ENCODE measurements around the gene EEFSEC.

Gene EEFSEC

GRCh38 chr3:128296469-128297251 is 143.4 kb downstream of the EEFSEC start:
- DNase-seq = peak in 1 of 2 experiments; percentile 1

- peak in 1 of 2 experiments; percentile 2 for DNase-seq
Observed at GRCh38 chr3:128297401-128298138, 144.3 kb downstream of the EEFSEC start.

DNA sequence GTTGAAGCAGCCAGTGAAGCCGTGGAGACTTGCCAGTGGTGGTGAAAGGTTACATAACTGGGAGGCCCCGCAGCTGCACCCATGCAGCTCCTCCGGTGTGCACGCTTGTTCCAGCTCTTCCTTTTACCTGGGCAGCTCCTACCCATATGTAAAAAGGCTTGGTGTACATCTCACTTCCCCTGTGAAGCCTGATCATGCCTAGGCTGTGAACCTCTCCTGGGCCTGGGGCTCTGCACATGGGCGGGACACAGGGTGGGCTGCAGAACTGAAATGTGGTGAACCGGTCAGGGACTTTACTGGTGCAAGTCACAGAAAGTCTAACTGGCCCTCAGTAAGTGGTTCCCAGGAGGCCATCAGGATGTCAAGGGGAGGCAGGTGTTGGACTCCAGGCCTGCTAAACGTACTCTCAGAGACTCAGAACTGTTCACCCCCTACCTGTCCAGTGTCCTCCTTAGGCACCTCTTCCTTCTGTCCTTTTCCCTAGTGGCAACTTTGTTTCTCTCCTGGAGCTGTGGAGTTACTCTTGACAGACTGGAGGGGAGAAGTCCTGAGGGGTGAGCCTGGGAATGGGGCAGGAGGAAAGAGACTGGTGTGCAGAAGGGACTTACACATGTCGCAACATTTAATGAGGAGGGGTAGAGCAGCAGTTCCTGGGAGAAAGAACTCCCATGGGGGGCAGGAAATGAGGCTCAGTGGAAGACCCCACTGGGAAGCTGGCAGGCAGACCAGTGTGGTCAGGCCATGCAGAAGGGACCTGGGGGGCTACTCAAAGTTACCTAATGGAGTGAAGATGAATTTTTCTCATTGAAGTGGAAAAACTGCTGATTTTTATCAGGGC is 148.1 kb downstream of the EEFSEC start:
- DNase-seq = no peak

DNA sequence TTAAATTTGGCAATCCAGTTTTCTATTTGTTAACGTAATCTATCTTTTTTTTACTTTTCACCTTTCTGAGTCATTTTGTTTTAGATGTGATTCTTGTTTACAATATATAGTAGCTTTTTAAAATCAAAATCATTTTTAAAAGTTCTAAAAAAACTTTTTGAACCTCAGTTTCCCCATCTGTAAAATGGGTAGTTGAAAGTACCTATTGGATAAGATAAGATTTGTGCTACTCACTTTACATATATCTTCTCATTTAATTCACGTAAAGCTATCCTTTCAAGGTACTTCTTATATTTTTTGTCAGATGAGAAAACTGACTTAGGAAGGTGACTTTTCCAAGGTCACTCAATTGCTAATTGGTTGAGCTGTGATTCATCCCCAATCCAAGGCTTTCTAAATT is 153.2 kb downstream of the EEFSEC start:
- DNase-seq = no peak

DNA sequence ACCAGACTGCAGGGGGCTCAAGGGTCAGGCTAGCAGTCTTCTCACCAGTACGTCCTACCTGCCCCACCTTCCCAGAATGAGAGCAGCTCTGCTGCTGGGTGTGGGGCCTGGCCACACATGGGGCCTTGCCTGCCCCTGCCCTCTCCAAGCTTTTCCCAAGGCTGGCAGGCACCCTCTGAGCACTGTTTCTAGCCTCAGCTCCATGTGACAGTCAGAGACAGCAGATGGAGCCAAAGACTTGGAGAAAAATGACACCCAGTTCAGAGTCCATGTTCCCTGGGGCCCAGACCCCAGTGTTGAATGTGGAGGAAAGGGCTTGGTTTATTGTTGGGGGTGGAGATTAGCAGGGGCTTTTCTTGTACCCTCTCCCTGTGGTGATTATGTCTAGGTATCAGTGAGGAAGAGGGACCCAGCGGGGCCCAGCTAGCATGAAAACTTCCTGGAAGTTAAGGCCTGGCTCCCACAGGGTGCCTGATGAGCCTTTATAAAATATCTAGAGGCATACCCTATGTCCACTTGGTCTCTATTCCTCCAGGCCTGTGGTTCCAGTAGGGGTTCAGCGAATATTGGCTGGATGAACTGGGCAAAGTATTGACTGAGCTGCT is 153.8 kb downstream of the EEFSEC start:
- no peak for DNase-seq

DNA sequence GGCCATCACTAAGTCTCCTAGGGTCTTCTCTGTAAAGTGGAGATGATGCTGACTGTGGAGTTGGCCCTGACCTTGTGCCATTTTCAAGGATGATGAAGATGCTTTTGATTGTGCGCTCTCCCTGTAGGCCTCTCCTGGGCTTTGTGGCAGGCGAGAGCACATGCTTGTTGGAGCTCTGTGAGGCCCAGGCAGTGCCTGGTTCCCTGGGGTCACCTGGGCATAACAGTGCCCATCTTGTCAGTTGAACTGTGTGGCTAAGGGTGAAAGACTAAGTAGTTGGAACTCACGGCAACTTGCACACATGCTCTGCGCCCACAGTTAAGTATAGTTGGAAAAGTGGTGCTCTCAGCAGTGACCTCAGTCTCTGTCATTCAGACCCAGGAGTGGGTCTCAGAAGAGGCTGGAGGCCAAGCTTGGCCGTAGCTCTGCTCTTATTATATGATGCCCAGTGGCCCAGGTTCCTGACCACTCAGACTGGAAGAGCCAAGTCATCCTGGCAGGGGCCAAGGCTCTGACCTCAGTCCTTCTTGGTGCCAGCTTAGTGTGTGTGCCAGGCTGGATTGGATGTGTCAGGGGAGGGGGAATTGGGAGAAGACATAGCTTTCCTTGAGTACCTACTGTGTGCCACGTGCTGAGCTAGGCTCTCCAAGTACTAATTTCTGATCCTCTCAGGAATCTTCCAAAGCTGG is 154.6 kb downstream of the EEFSEC start:
- no peak for DNase-seq

DNA sequence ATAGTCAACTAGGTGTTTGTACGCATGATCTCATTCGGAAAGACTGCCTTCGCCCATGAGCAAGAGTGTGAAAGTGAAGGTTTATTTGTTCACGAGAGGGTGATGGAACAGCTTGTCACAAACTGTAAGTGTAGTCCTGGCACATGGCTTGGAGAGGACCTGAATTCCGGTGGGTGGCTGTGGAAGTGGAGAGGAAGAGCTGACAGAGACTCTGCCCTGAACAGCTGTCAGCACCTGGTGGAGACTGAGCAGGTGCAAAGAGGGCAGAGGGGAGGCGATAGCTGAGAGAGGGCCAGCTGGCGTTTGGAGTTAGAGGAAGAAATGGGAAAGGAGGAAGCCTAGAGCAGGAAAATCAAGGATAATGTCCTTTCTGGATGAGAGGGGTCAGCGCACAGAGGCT is 155.7 kb downstream of the EEFSEC start:
- DNase-seq = no peak

- no peak for DNase-seq
Observed at GRCh38 chr3:128310286-128311058, 157.2 kb downstream of the EEFSEC start.

DNA sequence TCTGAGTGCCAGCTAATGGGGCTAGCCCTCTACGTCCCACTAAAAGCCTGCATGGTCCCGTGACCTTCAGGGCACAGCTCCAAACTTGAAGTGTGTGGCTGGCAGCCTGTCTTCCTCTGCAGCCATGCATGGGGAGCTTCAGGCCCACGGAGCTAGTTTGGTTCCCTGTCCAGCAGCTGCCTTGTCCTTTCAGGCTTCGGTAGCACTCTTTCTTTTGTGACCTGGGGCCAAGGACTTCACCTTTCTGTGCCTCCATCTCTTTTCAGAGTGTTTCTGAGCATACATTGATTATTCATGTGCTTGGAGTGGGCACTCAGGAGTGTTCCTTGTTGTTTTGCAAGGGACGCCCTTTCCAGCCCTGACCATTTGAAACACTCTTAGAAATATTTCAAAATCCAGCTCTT is 158.2 kb downstream of the EEFSEC start:
- no peak for DNase-seq

- no peak for DNase-seq
Observed at GRCh38 chr3:128312271-128312670, 159.0 kb downstream of the EEFSEC start.

DNA sequence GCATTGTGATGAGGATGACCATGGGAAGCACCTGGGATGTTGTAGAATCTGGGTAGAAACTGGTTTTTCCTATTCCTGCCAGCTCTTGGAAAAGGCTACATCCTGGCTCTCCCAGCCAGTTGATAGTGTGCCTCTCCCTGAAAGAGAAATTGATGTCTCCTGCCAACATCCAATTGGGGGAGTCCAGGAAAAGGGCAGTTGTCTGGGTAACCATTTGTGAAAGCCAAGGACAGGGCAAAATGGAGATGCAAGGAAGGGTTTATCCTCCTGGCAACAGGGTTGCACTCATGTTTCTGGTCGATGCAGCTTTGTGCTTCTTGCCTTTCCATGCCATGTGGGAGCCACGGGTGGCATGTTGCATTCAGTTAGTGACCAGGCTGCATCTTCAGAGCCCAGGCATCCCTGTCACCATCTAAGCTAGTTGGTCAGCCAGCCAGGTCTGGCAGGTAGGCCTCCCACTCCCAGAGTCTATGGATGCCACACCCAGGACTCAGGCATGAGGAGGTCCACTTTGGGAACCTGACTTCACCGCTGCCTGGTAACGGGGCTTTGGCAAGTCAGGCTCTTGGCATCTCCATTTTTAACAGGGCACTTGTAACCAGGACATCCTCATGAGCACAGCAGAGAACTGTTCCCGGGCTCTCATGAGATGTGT is 159.9 kb downstream of the EEFSEC start:
- no peak for DNase-seq

DNA sequence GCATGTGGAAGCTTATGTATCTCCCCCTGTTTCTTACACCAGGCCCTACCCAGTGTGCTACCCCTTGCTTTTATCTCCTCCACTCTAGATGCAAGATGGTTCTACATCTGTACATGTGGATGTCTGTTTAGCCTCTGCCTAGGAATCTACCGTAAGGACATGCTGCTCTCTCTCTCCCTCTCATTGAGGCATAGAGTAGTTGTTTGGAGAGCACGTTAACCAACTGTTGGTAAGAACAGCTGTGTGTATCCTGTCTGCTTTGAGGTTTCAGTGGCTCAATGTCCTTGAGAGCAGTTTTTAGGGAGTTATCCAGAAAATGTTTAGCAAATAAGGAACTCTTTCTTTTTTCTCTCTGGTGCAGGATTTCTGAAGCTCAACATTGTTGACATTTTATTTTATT is 160.7 kb downstream of the EEFSEC start:
- DNase-seq = no peak

- DNase-seq = no peak
Observed at GRCh38 chr3:128315313-128315712, 162.0 kb downstream of the EEFSEC start.

DNA sequence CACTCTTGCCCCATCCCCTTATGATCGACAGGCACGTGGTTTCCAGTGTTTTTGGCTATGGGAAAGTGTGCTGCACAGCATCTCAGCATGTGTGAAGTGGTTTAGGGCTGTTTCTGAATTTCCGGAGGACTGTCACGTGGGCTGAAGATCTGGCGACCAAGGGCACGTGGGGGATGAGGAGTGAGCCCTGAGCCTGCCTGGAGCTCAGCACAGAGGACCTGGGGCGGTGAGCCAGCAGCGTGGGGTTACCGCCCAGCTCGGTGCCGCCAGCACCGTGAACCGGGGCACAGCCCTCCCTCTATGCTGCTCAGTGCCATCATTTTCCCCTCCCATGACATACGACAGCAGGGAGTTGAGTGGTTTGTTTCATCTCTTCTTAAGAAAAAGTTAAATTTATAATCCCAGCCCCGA is 163.2 kb downstream of the EEFSEC start:
- peak; percentile 35 to 46 for DNase-seq

GRCh38 chr3:128317101-128317697 is 163.9 kb downstream of the EEFSEC start:
- no peak for DNase-seq

DNA sequence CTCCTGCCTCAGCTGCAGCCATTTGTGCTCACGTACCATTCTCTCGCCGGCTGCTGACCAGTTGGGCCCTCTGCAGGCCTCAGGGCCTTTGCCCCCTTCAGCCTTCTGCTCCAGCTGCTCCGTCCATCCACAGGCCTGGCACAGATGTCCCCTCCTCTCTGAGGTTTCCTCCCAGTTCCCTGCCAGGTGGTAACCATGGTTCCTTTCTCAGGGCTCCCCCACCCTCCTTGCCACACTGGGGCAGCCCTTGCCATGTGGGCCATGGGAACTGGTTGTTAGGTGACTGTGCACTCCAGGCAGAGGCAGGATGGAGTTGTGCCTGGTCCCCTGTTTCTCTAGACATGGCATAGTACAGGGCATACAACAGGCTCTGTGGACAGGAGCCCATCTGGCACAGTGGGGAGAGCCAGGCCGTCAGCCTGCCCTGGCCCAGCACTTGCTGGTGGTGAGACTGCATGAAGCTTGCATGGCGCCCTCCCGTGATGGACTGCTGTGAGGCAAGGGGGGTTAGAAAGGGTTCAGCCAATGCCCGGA is 164.5 kb downstream of the EEFSEC start:
- DNase-seq = no peak

GRCh38 chr3:128318275-128318941 is 165.1 kb downstream of the EEFSEC start:
- no peak for DNase-seq

GRCh38 chr3:128319107-128319506 is 165.8 kb downstream of the EEFSEC start:
- no peak for DNase-seq

GRCh38 chr3:128319741-128320141 is 166.5 kb downstream of the EEFSEC start:
- DNase-seq = no peak

Data from activated CD4-positive, alpha-beta T cell treated with anti-CD3 and anti-CD28 coated beads, Interleukin-2, amount 50 U/mL, for 48 hours (primary cell).